K562 (cell line): ENCODE results near the gene OSCAR.

ENCODE experiments used
- EP300 ChIP-seq: IDR thresholded peaks from 2 replicates; pipeline ENCODE4 v1.6.1; 2012; ENCODE audit warnings: low read length, improper control_type of control experiment
- MCM2 ChIP-seq: fragments of 450-650 bp; IDR thresholded peaks from 2 replicates; pipeline ENCODE4 v1.6.1; 2017; ENCODE audit warnings: low read depth, mild to moderate bottlenecking
- ZNF184 ChIP-seq: sonication (generic); formaldehyde crosslinking; IDR thresholded peaks from 2 replicates; pipeline ENCODE4 v1.5.0; 2020; ENCODE audit warnings: missing genetic modification reagents
- TF ChIP-seq, protein P1 (sequence below), 3 experiments: IDR thresholded peaks in 2 of 3; conservative IDR thresholded peaks in 1 of 3; 2 replicates each; pipeline ENCODE4 v1.5.1; 2011 to 2012; ENCODE audit warnings: low read length in 3 of 3, mild to moderate bottlenecking in 3 of 3, control low read depth in 2 of 3, improper control_type of control experiment in 1 of 3, inconsistent platforms in 1 of 3, low read depth in 1 of 3, mixed read lengths in 1 of 3, moderate library complexity in 1 of 3; ENCODE audit not compliant: insufficient read depth in 2 of 3
- TF ChIP-seq, protein P2 (sequence below): fragments of 450-650 bp; formaldehyde crosslinking; IDR thresholded peaks from 2 replicates; pipeline ENCODE4 v1.4.0; 2020; ENCODE audit warnings: mild to moderate bottlenecking, moderate library complexity

DNA sequence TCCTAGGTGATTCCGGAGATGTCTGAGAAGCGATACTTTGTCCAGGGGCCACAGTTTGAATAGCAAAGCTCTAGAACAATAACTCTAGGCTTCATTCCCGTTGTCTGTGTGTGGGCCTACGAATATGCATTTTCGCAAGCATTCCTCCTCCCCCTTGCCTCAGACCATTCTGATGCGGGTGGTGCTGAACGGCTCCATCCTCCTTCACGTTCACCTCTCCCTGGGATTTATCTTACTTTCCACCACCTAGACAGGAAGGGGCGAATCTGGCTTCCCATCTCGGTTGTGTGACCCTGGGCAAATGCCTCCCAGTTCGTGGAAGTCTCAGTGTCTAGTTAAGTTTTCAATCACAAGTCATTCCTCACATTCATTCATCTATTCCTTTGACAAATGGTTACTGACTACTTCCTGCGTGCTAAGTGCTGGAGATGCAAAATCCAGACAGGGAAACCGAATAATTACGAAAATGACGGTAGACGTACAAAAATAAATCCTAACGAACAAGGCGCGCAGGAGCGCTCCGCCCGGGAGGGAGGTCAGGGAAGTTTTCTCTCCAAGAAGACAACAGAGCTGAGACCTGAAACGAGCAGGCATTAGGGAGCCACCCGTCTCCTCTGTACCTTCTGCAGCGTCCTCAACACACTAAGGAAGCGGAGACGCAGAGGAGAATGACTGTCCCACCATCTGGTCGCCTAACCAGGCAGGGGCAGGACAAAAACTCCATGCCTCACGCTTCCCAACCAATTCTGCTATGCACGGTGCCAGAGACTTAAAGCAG, 35.7 kb upstream of the OSCAR start:
- TF ChIP-seq MCM2 = no peak
- TF ChIP-seq, protein P1, sequence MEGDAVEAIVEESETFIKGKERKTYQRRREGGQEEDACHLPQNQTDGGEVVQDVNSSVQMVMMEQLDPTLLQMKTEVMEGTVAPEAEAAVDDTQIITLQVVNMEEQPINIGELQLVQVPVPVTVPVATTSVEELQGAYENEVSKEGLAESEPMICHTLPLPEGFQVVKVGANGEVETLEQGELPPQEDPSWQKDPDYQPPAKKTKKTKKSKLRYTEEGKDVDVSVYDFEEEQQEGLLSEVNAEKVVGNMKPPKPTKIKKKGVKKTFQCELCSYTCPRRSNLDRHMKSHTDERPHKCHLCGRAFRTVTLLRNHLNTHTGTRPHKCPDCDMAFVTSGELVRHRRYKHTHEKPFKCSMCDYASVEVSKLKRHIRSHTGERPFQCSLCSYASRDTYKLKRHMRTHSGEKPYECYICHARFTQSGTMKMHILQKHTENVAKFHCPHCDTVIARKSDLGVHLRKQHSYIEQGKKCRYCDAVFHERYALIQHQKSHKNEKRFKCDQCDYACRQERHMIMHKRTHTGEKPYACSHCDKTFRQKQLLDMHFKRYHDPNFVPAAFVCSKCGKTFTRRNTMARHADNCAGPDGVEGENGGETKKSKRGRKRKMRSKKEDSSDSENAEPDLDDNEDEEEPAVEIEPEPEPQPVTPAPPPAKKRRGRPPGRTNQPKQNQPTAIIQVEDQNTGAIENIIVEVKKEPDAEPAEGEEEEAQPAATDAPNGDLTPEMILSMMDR (IDR thresholded peaks at IDR 0.05 in 2 of 3, conservative IDR thresholded peaks at IDR 0.05 in 1 of 3; ENCODE audit: insufficient read depth in 2 of 3, low read depth in 1 of 3, low read length in 3 of 3) = no peak
- no peak for TF ChIP-seq EP300
- no peak for TF ChIP-seq ZNF184 (CRISPR knock-in tag)
- TF ChIP-seq, protein P2, sequence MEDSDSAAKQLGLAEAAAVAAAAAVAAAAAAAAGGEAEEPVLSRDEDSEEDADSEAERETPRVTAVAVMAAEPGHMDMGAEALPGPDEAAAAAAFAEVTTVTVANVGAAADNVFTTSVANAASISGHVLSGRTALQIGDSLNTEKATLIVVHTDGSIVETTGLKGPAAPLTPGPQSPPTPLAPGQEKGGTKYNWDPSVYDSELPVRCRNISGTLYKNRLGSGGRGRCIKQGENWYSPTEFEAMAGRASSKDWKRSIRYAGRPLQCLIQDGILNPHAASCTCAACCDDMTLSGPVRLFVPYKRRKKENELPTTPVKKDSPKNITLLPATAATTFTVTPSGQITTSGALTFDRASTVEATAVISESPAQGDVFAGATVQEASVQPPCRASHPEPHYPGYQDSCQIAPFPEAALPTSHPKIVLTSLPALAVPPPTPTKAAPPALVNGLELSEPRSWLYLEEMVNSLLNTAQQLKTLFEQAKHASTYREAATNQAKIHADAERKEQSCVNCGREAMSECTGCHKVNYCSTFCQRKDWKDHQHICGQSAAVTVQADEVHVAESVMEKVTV (CRISPR knock-in tag) = no peak
